HL-60/S4 treated with retinoic acid at 250 ng/mL for 4 days and 3 days (cell line): ENCODE measurements around the gene CPEB2.

Experiments used
- in situ Hi-C: fragments of 300-500 bp; cut with MboI; formaldehyde crosslinking; loops from 2 replicates; pipeline ENCODE4 v1.7.0; 2022; ENCODE audit warnings: low sequenced_read_pairs

CPEB2 gene

GRCh38 chr4:15110120-15110571 lies 107.9 kb downstream of the CPEB2 start:
- in situ Hi-C loops = no loop called here

DNA sequence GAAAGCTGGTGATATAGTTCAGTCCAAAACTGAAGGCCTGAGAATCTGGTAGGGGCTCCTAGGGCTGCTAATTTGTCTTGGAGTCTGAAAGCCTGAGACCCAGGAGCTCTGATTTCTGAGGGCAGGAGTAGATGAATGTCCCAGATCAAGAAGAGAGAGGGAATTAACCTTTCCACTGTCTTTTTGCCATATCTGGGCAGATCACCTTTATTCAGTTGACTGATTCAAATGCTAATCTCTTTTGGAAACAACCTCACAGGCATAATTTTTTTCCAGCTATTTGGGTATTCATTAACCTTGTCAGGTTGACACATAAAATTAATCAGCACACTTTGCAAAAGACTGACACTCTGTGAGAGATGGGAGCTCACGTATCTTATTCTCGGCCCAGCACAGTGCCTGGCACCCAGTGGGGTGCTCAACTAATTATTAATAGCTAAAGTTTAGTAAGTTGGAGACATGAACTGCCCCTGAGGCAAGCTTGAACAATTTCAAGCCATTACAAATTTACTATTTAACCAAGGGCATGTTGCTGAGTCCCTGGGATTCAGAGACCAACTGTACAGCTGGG lies 114.3 kb downstream of the CPEB2 start:
- in situ Hi-C loops = no loop called here

DNA sequence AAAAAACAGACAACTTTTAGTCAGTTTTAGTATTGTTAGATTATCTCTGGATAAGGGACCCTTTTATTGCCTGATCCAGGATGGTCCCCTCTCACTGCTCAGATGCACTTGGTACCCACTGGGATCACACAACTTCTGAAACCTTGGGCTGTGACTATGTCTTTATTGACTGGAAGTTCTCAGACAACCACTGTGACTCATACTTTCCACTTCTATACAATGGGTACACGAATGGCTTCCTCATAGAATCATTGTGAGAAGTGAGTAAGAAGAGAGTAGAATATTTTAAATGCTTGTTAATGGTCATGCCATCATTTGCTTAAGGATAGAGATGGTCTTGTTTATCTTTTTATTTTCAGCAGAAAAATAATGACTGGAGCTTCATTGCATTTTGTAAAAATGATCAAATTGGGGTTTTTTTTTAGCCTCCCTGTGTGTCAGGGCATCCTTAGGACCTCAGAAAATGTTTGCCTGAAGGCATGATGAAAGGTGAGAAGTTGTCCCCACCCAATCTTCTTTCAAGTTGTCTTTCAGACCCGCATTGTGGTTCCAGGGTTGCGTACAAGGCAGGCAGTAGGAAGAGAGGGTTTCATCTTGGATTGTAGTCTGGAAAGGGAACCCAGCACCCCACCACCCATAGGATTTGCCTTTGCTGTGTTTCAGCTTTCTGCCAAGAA lies 115.1 kb downstream of the CPEB2 start:
- in situ Hi-C loops = no loop called here

DNA sequence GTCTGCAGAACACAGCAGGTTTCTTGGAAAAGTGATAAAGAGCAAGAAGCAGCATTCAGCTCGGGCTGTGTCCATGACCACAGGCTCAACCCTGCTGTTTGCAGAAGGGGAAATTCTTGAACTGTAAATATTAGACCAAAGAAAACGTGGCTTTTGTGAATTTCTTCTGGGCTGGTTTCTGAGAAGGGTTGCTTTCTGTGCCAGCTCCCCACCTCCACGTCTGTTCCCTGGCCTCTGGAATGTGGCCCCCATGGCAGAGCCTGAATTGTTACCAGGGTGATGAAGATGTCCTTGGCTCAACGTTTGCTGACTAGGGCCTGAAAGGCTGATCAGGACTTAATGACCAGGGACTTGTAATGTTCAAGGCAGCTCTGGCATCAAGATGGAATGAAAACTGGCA lies 116.0 kb downstream of the CPEB2 start:
- in situ Hi-C loops = no loop called here
